HepG2 (cell line): ENCODE measurements around the gene TAF9B. TPM values are rescaled to one million over a fixed set of nuclear protein-coding genes. Genes with fewer than 3 reads are reported as not detected.

ENCODE experiments used
- ATAC-seq: fragments of 200-7000 bp; cut with Tn5 transposase; 3 replicates; pipeline ENCODE4 v1.9.1; 2020; ENCODE audit warnings: mild to moderate bottlenecking, moderate library complexity
- BruUV-seq: library from RNA; stranded (reverse); fragments of 400-500 nt; replicated peaks from 2 replicates; lab custom pipeline; 2021; lab: Mats Ljungman, UMichigan
- CTCF ChIA-PET: fragments of 300-600 bp; formaldehyde crosslinking; extraction: SDS; loops from one replicate; lab custom pipeline; 2021; ENCODE audit warnings: low total read pairs, inconsistent platforms, low intra/inter-chr PET ratio; lab: Yijun Ruan, JAX
- POLR2A ChIA-PET: fragments of 350-600 bp; sonication (Branson Sonifier 250); formaldehyde crosslinking; loops from one replicate; lab custom pipeline; 2020; ENCODE audit warnings: antibody characterized with exemption, inconsistent platforms; lab: Yijun Ruan, JAX
- DNase-seq: peaks from one replicate; pipeline ENCODE4 v3.0.0-alpha.2; 2015; ENCODE audit warnings: low spot score
- FAIRE-seq: peaks from 3 replicates; lab custom pipeline; 2011; peaks lifted over from hg19 to GRCh38; lab: Jason Lieb, UNC
- H2AFZ ChIP-seq: one replicate; pipeline ENCODE4 v1.6.1; 2011; ENCODE audit warnings: low read length, inconsistent platforms
- H3K27ac ChIP-seq: fragments of 300-600 bp; 3 replicates; pipeline ENCODE4 v1.8.0; 2011; ENCODE audit warnings: mixed run types, mild to moderate bottlenecking, mixed read lengths, low read length, inconsistent platforms; ENCODE audit not compliant: insufficient read depth; ENCODE audit errors: extremely low read length
- H3K27me3 ChIP-seq, 2 experiments: fragments of 200-600 bp in 1 of 2; 2 replicates in 1 of 2; 3 replicates in 1 of 2; pipeline versions ENCODE4 v1.6.0 to v1.8.0; 2011; ENCODE audit warnings: low read length in 2 of 2, mild to moderate bottlenecking in 2 of 2, moderate library complexity in 2 of 2, inconsistent platforms in 1 of 2; ENCODE audit not compliant: insufficient read depth in 2 of 2, control insufficient read depth in 1 of 2
- H3K36me3 ChIP-seq, 2 experiments: fragments of 200-600 bp in 1 of 2; replicated peaks in 1 of 2; 2 replicates in 1 of 2; 3 replicates in 1 of 2; pipeline versions ENCODE4 v1.5.1 to v1.8.0; 2011; ENCODE audit warnings: low read length in 2 of 2, inconsistent platforms in 1 of 2; ENCODE audit not compliant: insufficient read depth in 2 of 2, control insufficient read depth in 1 of 2
- H3K4me1 ChIP-seq: 2 replicates; pipeline ENCODE4 v1.5.1; 2012; ENCODE audit warnings: low read length, inconsistent platforms; ENCODE audit not compliant: insufficient read depth
- H3K4me2 ChIP-seq: 2 replicates; pipeline ENCODE4 v1.6.0; 2011; ENCODE audit warnings: low read depth, low read length, inconsistent platforms
- H3K4me3 ChIP-seq, 3 experiments: fragments of 200-600 bp in 1 of 3; sonication (generic), shearing (Covaris generic) in 1 of 3; replicated peaks in 1 of 3; 2 replicates each; pipeline ENCODE4 v1.5.1; 2011 to 2016; ENCODE audit warnings: low read length in 3 of 3, inconsistent platforms in 2 of 3, low read depth in 2 of 3, mild to moderate bottlenecking in 2 of 3, control low read depth in 1 of 3, mixed read lengths in 1 of 3; ENCODE audit not compliant: insufficient read depth in 1 of 3
- H3K79me2 ChIP-seq: one replicate; pipeline ENCODE4 v1.6.1; 2011; ENCODE audit warnings: low read length, inconsistent platforms; ENCODE audit not compliant: insufficient read depth
- H3K9ac ChIP-seq: 2 replicates; pipeline ENCODE4 v1.6.0; 2011; ENCODE audit warnings: mild to moderate bottlenecking, low read depth, low read length, inconsistent platforms; ENCODE audit not compliant: insufficient read depth
- H3K9me3 ChIP-seq: 2 replicates; pipeline ENCODE4 v1.5.1; 2012; ENCODE audit warnings: mild to moderate bottlenecking, low read length
- H4K20me1 ChIP-seq: 2 replicates; pipeline ENCODE4 v1.6.0; 2011; ENCODE audit warnings: inconsistent platforms, mild to moderate bottlenecking, low read length, moderate library complexity; ENCODE audit not compliant: insufficient read depth
- CHD2 ChIP-seq: IDR thresholded peaks from 2 replicates; pipeline ENCODE4 v1.6.1; 2011; ENCODE audit warnings: low read depth, low read length, improper control_type of control experiment
- HIVEP1 ChIP-seq: sonication (generic); formaldehyde crosslinking; IDR thresholded peaks from 2 replicates; pipeline ENCODE4 v1.4.0; 2020; ENCODE audit warnings: mild to moderate bottlenecking, missing genetic modification reagents
- HMGA1 ChIP-seq: sonication (generic); formaldehyde crosslinking; conservative IDR thresholded peaks from 2 replicates; pipeline ENCODE4 v1.4.0; 2020; ENCODE audit warnings: missing genetic modification reagents
- JARID2 ChIP-seq: sonication (generic); formaldehyde crosslinking; IDR thresholded peaks from 2 replicates; pipeline ENCODE4 v1.8.1; 2023; ENCODE audit warnings: missing genetic modification reagents, inconsistent platforms; ENCODE audit not compliant: insufficient replicate concordance
- MLX ChIP-seq: IDR thresholded peaks from 2 replicates; pipeline ENCODE4 v1.6.1; 2016
- PLSCR1 ChIP-seq: sonication (generic); formaldehyde crosslinking; IDR thresholded peaks from 2 replicates; pipeline ENCODE4 v1.5.0; 2020; ENCODE audit warnings: missing genetic modification reagents, mild to moderate bottlenecking, borderline replicate concordance
- RBAK ChIP-seq: sonication (generic); formaldehyde crosslinking; IDR thresholded peaks from 2 replicates; pipeline ENCODE4 v1.5.1; 2020; ENCODE audit warnings: mild to moderate bottlenecking, missing genetic modification reagents
- SNRNP70 ChIP-seq: fragments of 200-400 bp; formaldehyde crosslinking; IDR thresholded peaks from 2 replicates; pipeline ENCODE4 v1.6.1; 2017; ENCODE audit warnings: mild to moderate bottlenecking, low read depth, low read length, moderate library complexity
- ZFP62 ChIP-seq: sonication (generic); formaldehyde crosslinking; IDR thresholded peaks from 2 replicates; pipeline ENCODE4 v1.4.0; 2020; ENCODE audit warnings: missing genetic modification reagents
- ZNF292 ChIP-seq: sonication (generic); formaldehyde crosslinking; IDR thresholded peaks from 2 replicates; pipeline ENCODE4 v1.8.1; 2022; ENCODE audit warnings: mild to moderate bottlenecking, low read depth, missing genetic modification reagents, borderline replicate concordance
- WGBS: methylation state at CpG from one replicate; pipeline ENCODE4 v1.1.6; 2017; ENCODE audit warnings: low lambda C conversion rate; 5-methylcytosine and 5-hydroxymethylcytosine counted together
- in situ Hi-C: cut with HindIII; loops from 2 replicates; pipeline ENCODE4 v1.10.0; 2017; ENCODE audit warnings: low pct_unique_long_range_greater_than_20kb; ENCODE audit not compliant: extremely low pct_ligation_motif_present
- intact Hi-C: fragments of 100-400 bp; cut with micrococcal nuclease; formaldehyde crosslinking; loops from one replicate; pipeline ENCODE4 v1.10.0; 2022; ENCODE audit not compliant: unreplicated experiment
- polyA plus RNA-seq, 8 experiments: library from polyadenylated mRNA; depleted of rRNA in 3 of 8; stranded (reverse) in 7 of 8; unstranded in 1 of 8; fragments of >200 nt; fragmentation: Illumina TruSeq in 4 of 8; extraction: Trizol in 4 of 8; gene quantifications; 2 replicates each; pipeline versions ENCODE4 v1.2.1 to v1.2.3, GENCODE V29; 2011 to 2016; ENCODE audit warnings: low read depth in 4 of 8, missing spikeins in 1 of 8, mixed read lengths in 1 of 8; ENCODE audit not compliant: insufficient read depth in 1 of 8
- total RNA-seq, 5 experiments: library from RNA; depleted of rRNA; stranded (reverse); fragments of >200 nt; fragmentation: Illumina TruSeq; extraction: Trizol; gene quantifications; 2 replicates each; pipeline ENCODE4 v1.2.3, GENCODE V29; 2016; ENCODE audit warnings: low read depth in 1 of 5

Gene TAF9B
- total and polyA plus RNA-seq, 2 of the 13 experiments (the other 11 are each of a cell fraction or from before 2014, with no cell fraction given), result 10.8 to 15.2 TPM

GRCh38 chrX:78139160-78140123 lies at the start of gene TAF9B (continued):
- TF ChIP-seq MLX (CRISPR knock-in tag), result no peak

DNA sequence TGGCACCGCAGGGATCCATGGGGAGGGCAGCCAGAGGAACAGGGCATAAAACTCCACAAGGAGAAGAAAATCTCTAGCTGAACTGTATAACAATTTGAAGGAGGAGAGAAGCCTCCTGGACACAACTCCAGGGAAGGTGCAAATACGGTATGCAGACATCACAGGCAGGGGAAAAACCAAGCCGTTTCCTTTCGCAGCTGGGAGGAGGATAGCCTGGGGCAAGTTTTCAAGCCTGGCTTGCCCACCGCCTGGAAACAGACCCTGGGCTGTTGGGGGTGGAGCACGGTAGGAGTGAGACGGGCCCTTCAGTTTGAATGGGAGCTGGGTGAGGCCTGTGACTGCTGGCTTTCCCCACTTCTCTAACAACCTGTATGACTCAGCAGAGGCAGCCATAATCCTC lies 43.4 kb upstream of the TAF9B start:
- Histone ChIP-seq H4K20me1 (no peaks in the 10 kb centered on the region), H2AFZ (no peak overlapping the region), H3K27ac (no peak overlapping the region), H3K36me3 (no peaks in the 10 kb centered on the region), H3K4me2 (no peak overlapping the region), H3K79me2 (no peaks in the 10 kb centered on the region), H3K4me3 (no peak overlapping the region), H3K27me3 (no peaks in the 10 kb centered on the region), H3K9ac (no peak overlapping the region), H3K4me1 (no peaks in the 10 kb centered on the region), H3K9me3 (no peaks in the 10 kb centered on the region)
- no peak for DNase-seq
- intact Hi-C loops, result no loop called here
- WGBS, result 48% methylated on average over 4 of the region's 7 CpGs
- TF ChIP-seq SNRNP70 (no peak), ZNF292 (CRISPR knock-in tag) (no peak), HIVEP1 (CRISPR knock-in tag) (no peak), CHD2 (no peak), RBAK (CRISPR knock-in tag) (no peak), PLSCR1 (CRISPR knock-in tag) (no peak), JARID2 (no peak), HMGA1 (CRISPR knock-in tag) (no peak), ZFP62 (no peak)
- no peak for ATAC-seq
- in situ Hi-C loops, result no loop called here
- ChIA-PET CTCF (no interaction called here), POLR2A (no interaction called here)
- BruUV-seq, result no TSS peak
- no peak for FAIRE-seq
